Heart right ventricle (tissue), 16 donors: ENCODE data around the gene CFAP69. TPM values are rescaled to one million over a fixed set of nuclear protein-coding genes. Genes with fewer than 3 reads are reported as not detected.

Experiments
- ATAC-seq, 8 donors: fragments of 200-7000 bp; cut with Tn5 transposase; one replicate each; pipeline ENCODE4 v1.9.1; 2020; ENCODE audit warnings: mild to moderate bottlenecking in 8 of 8, moderate library complexity in 8 of 8, moderate number of reproducible peaks in 1 of 8
- DNase-seq, 2 donors: peaks; one replicate each; pipeline ENCODE4 v3.0.0-alpha.2; 2020
- H3K27ac ChIP-seq, 10 donors: fragments of 200-600 bp; sonication (generic) in 2 of 10; one replicate each; pipeline versions ENCODE4 v1.5.0 to v1.8.0; 2020 to 2022; ENCODE audit warnings: mild to moderate bottlenecking in 3 of 10
- H3K27me3 ChIP-seq, 7 donors: fragments of 200-600 bp; one replicate each; pipeline ENCODE4 v1.8.0; 2021 to 2022; ENCODE audit warnings: mild to moderate bottlenecking in 2 of 7
- H3K36me3 ChIP-seq, 9 donors: fragments of 200-600 bp; sonication (generic) in 1 of 9; one replicate each; pipeline versions ENCODE4 v1.5.0 to v1.8.0; 2020 to 2022; ENCODE audit warnings: mild to moderate bottlenecking in 2 of 9
- H3K4me1 ChIP-seq, 9 donors: fragments of 200-600 bp; sonication (generic) in 1 of 9; one replicate each; pipeline versions ENCODE4 v1.5.0 to v1.8.0; 2020 to 2022; ENCODE audit warnings: mild to moderate bottlenecking in 4 of 9
- H3K4me3 ChIP-seq, 10 donors: fragments of 200-600 bp; sonication (generic) in 2 of 10; one replicate each; pipeline versions ENCODE4 v1.5.0 to v1.8.0; 2020 to 2022; ENCODE audit warnings: mild to moderate bottlenecking in 7 of 10, moderate library complexity in 2 of 10
- H3K9me3 ChIP-seq, 11 donors: fragments of 200-600 bp in 10 of 11; sonication (generic) in 2 of 11; one replicate each; pipeline versions ENCODE4 v1.5.0 to v1.8.0; 2013 to 2022; ENCODE audit warnings: mild to moderate bottlenecking in 2 of 11, control low read depth in 1 of 11, moderate library complexity in 1 of 11
- CTCF ChIP-seq, 9 donors: fragments of 200-600 bp; sonication (generic) in 2 of 9; IDR thresholded peaks; one replicate each; pipeline versions ENCODE4 v1.5.0 to v1.8.0; 2021 to 2022; ENCODE audit warnings: antibody characterized with exemption in 9 of 9, mild to moderate bottlenecking in 5 of 9, moderate library complexity in 1 of 9
- WGBS, 2 donors: extraction: QIAGEN DNeasy Blood & Tissue Kit; methylation state at CpG; one replicate each; pipeline ENCODE4 v1.1.7; 2013; ENCODE audit warnings: inconsistent platforms in 1 of 2; 5-methylcytosine and 5-hydroxymethylcytosine counted together
- intact Hi-C, 10 donors: fragments of 100-400 bp; cut with DNase I; formaldehyde crosslinking; loops; one replicate each; pipeline versions ENCODE4 v1.11.1 to v1.14.2; 2022
- polyA plus RNA-seq, 2 donors: library from polyadenylated mRNA; stranded (reverse); fragments of 200-250 nt; gene quantifications; one replicate each; pipeline ENCODE4 v1.2.3, GENCODE V29; 2013
- total RNA-seq, 10 donors: library from RNA; stranded (reverse); fragmentation: NEBNext Ultra II Directional in 3 of 10; extraction: Animal tissue kit (Norgen Biotek cat#: 25700) in 3 of 10; gene quantifications; one replicate each; pipeline versions ENCODE4 v1.2.1 to v1.2.4, GENCODE V29; 2021 to 2023
- donor health status: Arrhythmogenic right ventricular cardiomyopathy.
- donor health status: ischemic (EF 13 %, LVEDD 7.1; RV severe dilation, severe dysfunction).
- donor health status: healthy with polysubstance abuse.
- donor health status: DM: no; HTN: yes; CAD: no.
- donor health status: DM: no; HTN: no; CAD: no.
- donor health status: ischemic (EF 25% LVEDD 6.9; RV normal size, moderate dysfunction).
- donor health status: ischemic (EF 25% LVEDD 5.7; RV mildly dilated, moderate dysfunction).
- donor health status: healthy.
- donor health status: DM: yes; HTN: yes; CAD: no.
- donor health status: Ischemic cardiomyopathy.
- donor health status: ischemic (EF 35%, LVEDD 5.7; RV mildly dilated, moderate dysfunction).
- donor health status: nonischemic (EF 11% LVEDD 7.7; RV severe dilation, severe dysfunction).
- donor health status: DM: yes; HTN: yes; CAD: no.
- donor health status: PGD.
- donor health status: ischemic (EF 29% LVEDD 5.4; RV normal size, mild dysfunction).
- donor health status: nonischemic (EF 23%, LVEDD 6.1; RV moderate dilation, normal function).

CFAP69 gene
- total and polyA plus RNA-seq, 12 donors, result 0.68 to 4.2 (median 2.8) TPM

GRCh38 chr7:90266808-90267207 lies 21.8 kb downstream of the CFAP69 start:
- H3K27ac ChIP-seq, result peak overlapping the region in 4 of 10 donors; percentile 3 to 78 (median 22)
- peak in 2 of 8 donors; percentile 27 to 67 for ATAC-seq
- intact Hi-C loops, result loop anchor here in 5 of 10 donors (10.0 kb wide), 3 partner anchors 92 to 112 kb away; partner anchors contain the start of gene STEAP1 (in 3 of the 5)

GRCh38 chr7:90267263-90267858 lies 22.4 kb downstream of the CFAP69 start:
- ATAC-seq, result no peak
- no peaks in the 10 kb centered on the region for H3K9me3 ChIP-seq
- H3K27me3 ChIP-seq, result no peaks in the 10 kb centered on the region
- 78 to 80% methylated on average over 5 of the region's 5 CpGs for WGBS, 2 donors
- intact Hi-C loops, result loop anchor here in 5 of 10 donors (10.0 kb wide), 3 partner anchors 93 to 113 kb away; partner anchors contain the start of gene STEAP1 (in 3 of the 5)
- no peak for TF ChIP-seq CTCF (IDR thresholded peaks at IDR 0.05)
- DNase-seq, result no peak
- no peaks in the 10 kb centered on the region for H3K36me3 ChIP-seq
- H3K4me3 ChIP-seq, result no peak overlapping the region
- H3K27ac ChIP-seq, result peak overlapping the region in 4 of 10 donors; percentile 3 to 78 (median 22)
- H3K4me1 ChIP-seq, result peaks cover 0 to 24% (median 0%) of the 10 kb centered on the region in 9 donors

More at GRCh38 chr7:90266808-90267207, 21.8 kb downstream of the CFAP69 start:
- Histone ChIP-seq H3K4me1 (peaks cover 0 to 24% (median 0%) of the 10 kb centered on the region in 9 donors), H3K27me3 (no peaks in the 10 kb centered on the region), H3K36me3 (no peaks in the 10 kb centered on the region), H3K4me3 (no peak overlapping the region), H3K9me3 (no peaks in the 10 kb centered on the region)
- no peak for TF ChIP-seq CTCF (IDR thresholded peaks at IDR 0.05)
- 54 to 67% methylated on average over 3 of the region's 3 CpGs for WGBS, 2 donors
- no peak for DNase-seq

- DNase-seq, result no peak
Observed at GRCh38 chr7:90269163-90269562, 24.2 kb downstream of the CFAP69 start.

More at GRCh38 chr7:90269163-90269562, 24.2 kb downstream of the CFAP69 start:
- no peak overlapping the region for H3K4me3 ChIP-seq
- peaks cover 0 to 24% (median 0%) of the 10 kb centered on the region in 9 donors for H3K4me1 ChIP-seq
- no peak for ATAC-seq
- no peaks in the 10 kb centered on the region for H3K36me3 ChIP-seq
- H3K9me3 ChIP-seq, result no peaks in the 10 kb centered on the region
- intact Hi-C loops, result loop anchor here in 5 of 10 donors (10.0 kb wide), 3 partner anchors 94 to 114 kb away; partner anchors contain the start of gene STEAP1 (in 3 of the 5)
- no peak overlapping the region for H3K27ac ChIP-seq
- WGBS, 2 donors, result 79 to 82% methylated on average over 1 of the region's 1 CpG
- TF ChIP-seq CTCF (IDR thresholded peaks at IDR 0.05), result no peak
- H3K27me3 ChIP-seq, result no peaks in the 10 kb centered on the region
